CD4-positive, CD25-positive, alpha-beta regulatory T cell (primary cell): Measurements from ENCODE around the gene FOXL2NB. TPM values are rescaled to one million over a fixed set of nuclear protein-coding genes. Genes with fewer than 3 reads are reported as not detected.
A peak's percentile ranks its signal among the peaks of the same experiment; 100 is the strongest.

Experiments
- ATAC-seq, 2 donors: fragments of 150-1000 bp; cut with Tn5 transposase; one replicate each; pipeline ENCODE4 v1.10.0; 2021; ENCODE audit warnings: low read depth in 2 of 2, moderate number of reproducible peaks in 2 of 2, moderate library complexity in 1 of 2
- DNase-seq, 3 donors: peaks; one replicate each; pipeline versions ENCODE4 v3.0.0 to v3.0.0-alpha.2; 2012 to 2022; ENCODE audit warnings: mixed read lengths in 1 of 3
- H3K27ac ChIP-seq: one replicate; pipeline ENCODE4 v1.7.0; 2013; ENCODE audit warnings: mild to moderate bottlenecking, low read length; ENCODE audit not compliant: insufficient read depth, poor library complexity, severe bottlenecking
- H3K27me3 ChIP-seq: one replicate; pipeline ENCODE4 v1.7.0; 2013; ENCODE audit warnings: low read length; ENCODE audit not compliant: control insufficient read depth, insufficient read depth
- H3K36me3 ChIP-seq: one replicate; pipeline ENCODE4 v1.7.0; 2013; ENCODE audit warnings: mild to moderate bottlenecking, low read length, moderate library complexity; ENCODE audit not compliant: control insufficient read depth, insufficient read depth
- H3K4me1 ChIP-seq: 2 replicates; pipeline ENCODE4 v1.7.0; 2013; ENCODE audit warnings: mild to moderate bottlenecking, low read length; ENCODE audit not compliant: insufficient read depth, control insufficient read depth, poor library complexity, severe bottlenecking
- H3K4me3 ChIP-seq: one replicate; pipeline ENCODE4 v1.7.0; 2013; ENCODE audit warnings: low read depth, mild to moderate bottlenecking, low read length, moderate library complexity
- H3K9me3 ChIP-seq, 2 experiments: 1 replicate in 1 of 2; 2 replicates in 1 of 2; pipeline ENCODE4 v1.7.0; 2013; ENCODE audit warnings: low read length in 2 of 2, mild to moderate bottlenecking in 1 of 2, moderate library complexity in 1 of 2; ENCODE audit not compliant: control insufficient read depth in 2 of 2
- H3K27ac Mint-ChIP-seq, 3 donors: one replicate each; pipeline ENCODE4 v1.8.0; 2020 to 2022; ENCODE audit warnings: mild to moderate bottlenecking in 3 of 3, mixed read lengths in 3 of 3, moderate library complexity in 2 of 3
- H3K27me3 Mint-ChIP-seq: one replicate; pipeline ENCODE4 v1.8.0; 2022; ENCODE audit warnings: mild to moderate bottlenecking, mixed read lengths
- H3K36me3 Mint-ChIP-seq: one replicate; pipeline ENCODE4 v1.8.0; 2020; ENCODE audit warnings: mixed read lengths
- H3K4me1 Mint-ChIP-seq, 4 donors: one replicate each; pipeline ENCODE4 v1.8.0; 2020 to 2022; ENCODE audit warnings: mixed read lengths in 4 of 4, mild to moderate bottlenecking in 1 of 4
- H3K4me3 Mint-ChIP-seq, 4 donors: one replicate each; pipeline ENCODE4 v1.8.0; 2020 to 2022; ENCODE audit warnings: mild to moderate bottlenecking in 4 of 4, mixed read lengths in 4 of 4, moderate library complexity in 3 of 4
- H3K9me3 Mint-ChIP-seq, 7 donors: one replicate each; pipeline ENCODE4 v1.8.0; 2020 to 2022; ENCODE audit warnings: mixed read lengths in 7 of 7, mild to moderate bottlenecking in 3 of 7, moderate library complexity in 2 of 7
- polyA plus RNA-seq, 4 donors: library from polyadenylated mRNA; unstranded; fragments of 300-500 nt; fragmentation: Illumina TruSeq; gene quantifications; one replicate each; pipeline ENCODE4 v1.2.3, GENCODE V29; 2021
- total RNA-seq: library from RNA; stranded (reverse); gene quantifications from one replicate; pipeline ENCODE4 v1.2.3, GENCODE V29; 2022

Gene FOXL2NB
- total and polyA plus RNA-seq, 5 donors from 2014 or later: not detected

DNA sequence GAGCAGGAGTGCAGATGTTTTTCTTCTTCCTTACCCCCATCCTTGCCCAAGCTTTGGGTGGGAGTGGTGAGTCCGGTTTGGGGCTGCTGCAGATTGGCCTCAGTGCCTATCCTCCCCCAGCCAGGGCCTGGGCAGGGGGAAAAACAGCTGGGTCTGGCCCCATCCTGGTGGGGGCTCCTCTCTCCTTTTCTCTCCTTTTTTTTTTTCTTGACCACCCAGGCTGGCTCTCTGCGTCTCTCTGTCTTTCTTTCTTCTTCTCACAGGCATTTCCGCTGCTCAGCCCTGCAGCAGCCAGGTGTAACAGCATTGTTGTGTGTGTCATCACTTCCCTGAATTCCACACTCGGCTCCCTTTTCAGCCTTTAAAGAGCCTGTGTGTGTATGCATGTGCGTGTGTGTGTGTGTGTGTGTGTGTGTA lies 2.0 kb downstream of the FOXL2NB start:
- Histone ChIP-seq H3K27me3 (peaks cover 29% of the 10 kb centered on the region), H3K27ac (no peak overlapping the region), H3K9me3 (no peaks in the 10 kb centered on the region), H3K4me1 (peaks cover 46% of the 10 kb centered on the region), H3K36me3 (no peaks in the 10 kb centered on the region), H3K4me3 (no peak overlapping the region)
- Mint-ChIP-seq H3K9me3 (peaks cover 0 to 3% (median 0%) of the 10 kb centered on the region in 7 donors), H3K4me3 (peak overlapping the region in 2 of 4 donors; percentile 37 to 72), H3K27me3 (peaks cover 71% of the 10 kb centered on the region), H3K4me1 (peaks cover 4 to 47% (median 12%) of the 10 kb centered on the region in 4 donors), H3K36me3 (no peaks in the 10 kb centered on the region), H3K27ac (no peak overlapping the region)
- no peak for DNase-seq
- ATAC-seq: no peak

DNA sequence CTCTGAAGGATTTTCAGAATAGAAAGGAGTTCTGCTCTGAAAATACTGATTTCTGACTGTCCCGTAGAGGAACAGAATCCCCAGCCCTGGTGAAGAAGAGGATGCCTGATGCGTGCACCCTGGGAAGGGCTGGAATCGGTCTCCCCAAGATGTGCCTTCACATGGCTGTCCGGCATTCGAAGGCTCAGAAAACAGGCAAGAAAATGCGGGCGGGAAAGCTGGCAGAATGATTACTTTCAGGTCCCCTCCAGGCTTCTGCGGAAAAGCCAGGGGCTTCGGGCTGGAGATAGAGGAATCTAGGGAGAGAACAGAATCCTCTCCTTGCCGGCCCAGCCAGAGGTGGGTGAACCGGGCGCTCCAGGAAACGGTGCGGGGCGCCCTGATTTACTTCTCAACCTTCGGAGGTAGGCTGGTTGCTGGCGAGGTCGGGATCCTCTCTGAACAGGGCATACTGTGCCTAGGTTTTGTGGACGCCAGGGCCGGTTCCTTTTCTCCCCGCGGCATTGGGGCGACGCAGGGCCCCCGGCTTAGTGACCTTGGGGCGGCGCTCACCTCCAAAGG lies 2.5 kb downstream of the FOXL2NB start:
- Histone ChIP-seq H3K27me3 (peaks cover 26% of the 10 kb centered on the region), H3K4me3 (no peak overlapping the region), H3K4me1 (peaks cover 42% of the 10 kb centered on the region), H3K36me3 (no peaks in the 10 kb centered on the region), H3K9me3 (no peaks in the 10 kb centered on the region), H3K27ac (no peak overlapping the region)
- no peak overlapping the region for H3K27ac Mint-ChIP-seq
- H3K36me3 Mint-ChIP-seq: no peaks in the 10 kb centered on the region
- peak overlapping the region in 3 of 4 donors; percentile 31 to 72 (median 52) for H3K4me3 Mint-ChIP-seq
- ATAC-seq (no peak), DNase-seq (no peak)
- H3K4me1 Mint-ChIP-seq: peaks cover 0 to 42% (median 9%) of the 10 kb centered on the region in 4 donors
- H3K27me3 Mint-ChIP-seq: peaks cover 71% of the 10 kb centered on the region
- H3K9me3 Mint-ChIP-seq: peaks cover 0 to 3% (median 0%) of the 10 kb centered on the region in 7 donors

DNA sequence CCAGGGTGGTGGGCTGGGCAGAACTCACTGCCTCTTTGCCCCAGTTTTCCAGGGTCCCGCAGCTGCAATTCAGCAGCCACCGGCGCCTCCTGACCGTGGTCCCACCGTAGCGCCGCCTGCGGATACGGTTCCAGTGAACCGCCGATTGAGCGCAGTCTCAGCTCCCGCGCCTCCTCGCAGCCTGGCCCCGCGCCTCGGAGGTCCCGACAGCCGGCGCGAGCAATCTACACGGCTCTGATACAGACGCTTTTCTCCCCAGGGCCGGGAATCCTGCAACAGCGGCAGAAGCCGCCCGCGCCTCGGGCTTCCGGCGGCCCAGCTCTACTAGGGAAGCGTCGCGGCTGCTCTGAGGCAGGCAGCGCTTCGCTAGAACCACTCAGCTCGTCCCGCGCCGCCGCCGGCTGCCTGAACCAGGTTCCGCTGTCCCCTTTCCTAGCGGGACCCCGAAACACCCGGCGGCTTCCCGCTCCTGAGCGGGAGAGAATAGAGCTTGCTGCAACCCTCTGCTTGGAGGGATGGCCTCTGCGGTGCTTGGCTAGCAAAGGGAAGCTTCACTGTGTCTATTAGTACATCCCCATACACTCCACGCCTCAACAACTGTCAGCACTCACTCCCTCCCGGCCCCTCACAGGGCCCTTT lies 3.1 kb downstream of the FOXL2NB start:
- Mint-ChIP-seq H3K27ac (no peak overlapping the region), H3K4me1 (peaks cover 0 to 37% (median 7%) of the 10 kb centered on the region in 4 donors), H3K36me3 (no peaks in the 10 kb centered on the region), H3K4me3 (peak overlapping the region in 2 of 4 donors; percentile 59 to 76), H3K27me3 (peaks cover 70% of the 10 kb centered on the region), H3K9me3 (peaks cover 0 to 3% (median 0%) of the 10 kb centered on the region in 7 donors)
- no peak overlapping the region for H3K27ac ChIP-seq
- no peaks in the 10 kb centered on the region for H3K36me3 ChIP-seq
- no peak overlapping the region for H3K4me3 ChIP-seq
- peak; percentile 38 to 41 for ATAC-seq
- no peaks in the 10 kb centered on the region for H3K9me3 ChIP-seq
- peak in 1 of 3 donors; percentile 11 for DNase-seq
- peaks cover 25% of the 10 kb centered on the region for H3K27me3 ChIP-seq
- H3K4me1 ChIP-seq: peaks cover 36% of the 10 kb centered on the region

DNA sequence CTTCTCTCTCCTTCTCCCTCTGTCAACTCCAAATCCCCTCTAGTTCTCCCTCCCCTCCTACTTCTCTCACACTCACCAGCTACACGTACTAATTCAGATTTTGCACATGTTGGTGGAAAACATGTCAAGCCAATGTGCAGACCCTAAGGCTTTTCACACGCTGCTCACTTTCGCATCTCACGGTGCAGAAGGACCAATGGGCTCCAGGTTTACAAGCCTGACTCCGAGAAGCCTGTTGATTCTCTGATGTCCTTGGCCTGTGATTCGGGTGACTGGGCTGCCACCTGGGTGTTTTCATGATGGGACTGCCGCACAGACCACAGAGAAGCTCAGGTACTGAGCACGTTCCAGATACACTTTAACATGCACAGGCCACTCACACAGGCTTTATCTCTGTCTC lies 3.7 kb downstream of the FOXL2NB start:
- Histone ChIP-seq H3K4me1 (peaks cover 32% of the 10 kb centered on the region), H3K4me3 (no peak overlapping the region), H3K36me3 (no peaks in the 10 kb centered on the region), H3K9me3 (no peaks in the 10 kb centered on the region), H3K27ac (no peak overlapping the region), H3K27me3 (peaks cover 28% of the 10 kb centered on the region)
- no peak for ATAC-seq
- Mint-ChIP-seq H3K36me3 (no peaks in the 10 kb centered on the region), H3K4me1 (peaks cover 0 to 34% (median 6%) of the 10 kb centered on the region in 4 donors), H3K27ac (no peak overlapping the region), H3K4me3 (peak overlapping the region in 2 of 4 donors; percentile 4 to 76), H3K9me3 (peaks cover 0 to 5% (median 0%) of the 10 kb centered on the region in 7 donors), H3K27me3 (peaks cover 67% of the 10 kb centered on the region)
- DNase-seq: no peak

DNA sequence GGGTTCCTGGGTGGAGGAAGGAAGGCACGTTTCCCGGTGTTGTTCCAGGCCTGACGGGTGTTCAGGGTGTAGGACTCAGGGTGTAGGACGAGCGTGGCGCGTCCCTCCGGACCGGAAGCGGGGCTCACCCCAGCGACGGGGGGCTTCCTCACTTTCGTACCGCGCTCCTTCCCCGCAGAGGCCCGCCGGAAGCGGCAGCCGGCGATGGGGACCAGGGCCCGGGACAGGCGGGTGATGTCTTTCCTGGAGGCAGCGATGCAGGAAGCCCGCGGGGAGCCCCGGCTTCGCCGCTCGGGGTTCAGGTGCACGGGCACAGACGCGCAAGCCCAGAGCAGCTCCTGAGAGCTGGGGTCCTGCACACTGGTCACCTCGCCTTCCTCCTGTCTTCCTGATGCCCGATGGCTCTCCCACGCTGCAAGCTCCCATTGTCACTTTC lies 13.4 kb downstream of the FOXL2NB start:
- H3K4me3 Mint-ChIP-seq: no peak overlapping the region
- H3K27me3 Mint-ChIP-seq: peaks cover 44% of the 10 kb centered on the region
- Histone ChIP-seq H3K27ac (no peak overlapping the region), H3K27me3 (peaks cover 20% of the 10 kb centered on the region), H3K4me1 (no peaks in the 10 kb centered on the region), H3K9me3 (peaks cover 4 to 12% of the 10 kb centered on the region in 2 experiments), H3K4me3 (no peak overlapping the region), H3K36me3 (no peaks in the 10 kb centered on the region)
- H3K36me3 Mint-ChIP-seq: peaks cover 8% of the 10 kb centered on the region
- no peak for ATAC-seq
- H3K4me1 Mint-ChIP-seq: peaks cover 0 to 15% (median 5%) of the 10 kb centered on the region in 4 donors
- DNase-seq: no peak
- peaks cover 0 to 16% (median 3%) of the 10 kb centered on the region in 7 donors for H3K9me3 Mint-ChIP-seq
- H3K27ac Mint-ChIP-seq: no peak overlapping the region

DNA sequence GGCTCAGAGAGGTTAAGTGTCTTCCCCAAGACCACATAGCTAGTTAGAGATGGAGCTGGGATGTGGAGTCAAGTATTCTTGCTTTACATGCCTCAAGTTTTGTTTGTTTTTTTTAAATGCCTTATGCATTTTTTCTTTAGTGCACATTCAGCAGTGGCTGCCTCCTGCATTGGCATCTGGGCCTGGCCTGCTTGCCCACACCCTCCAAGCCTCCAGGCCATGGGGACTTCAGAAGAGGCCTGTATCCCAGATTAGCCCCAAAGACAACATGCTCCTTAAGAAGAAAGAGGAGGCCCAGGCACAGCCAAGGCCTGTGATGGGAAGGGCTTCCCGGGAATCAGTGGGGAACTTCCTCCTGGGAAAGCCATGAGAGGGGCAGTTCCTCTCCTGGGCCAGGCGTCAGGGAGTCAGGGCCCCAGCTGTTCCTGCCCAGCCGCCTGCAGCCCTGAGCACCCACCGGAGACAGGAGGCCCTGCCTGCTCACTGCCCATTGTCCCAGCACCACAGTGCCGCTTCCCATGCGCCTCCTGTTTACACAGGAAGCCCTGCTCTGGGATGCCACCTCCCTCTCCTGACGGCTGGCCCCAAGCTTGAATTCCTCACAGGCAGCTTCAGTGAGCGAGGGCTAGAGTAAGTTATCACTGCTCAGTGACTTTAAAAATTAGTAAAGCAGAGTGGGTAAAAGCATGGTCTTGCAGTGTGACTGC lies 16.0 kb downstream of the FOXL2NB start:
- Histone ChIP-seq H3K4me1 (no peaks in the 10 kb centered on the region), H3K36me3 (no peaks in the 10 kb centered on the region), H3K27ac (no peak overlapping the region), H3K4me3 (no peak overlapping the region), H3K9me3 (peaks cover 4 to 18% of the 10 kb centered on the region in 2 experiments), H3K27me3 (peaks cover 17% of the 10 kb centered on the region)
- DNase-seq (no peak), ATAC-seq (no peak)
- peaks cover 32% of the 10 kb centered on the region for H3K27me3 Mint-ChIP-seq
- peaks cover 0 to 23% (median 3%) of the 10 kb centered on the region in 7 donors for H3K9me3 Mint-ChIP-seq
- peaks cover 0 to 15% (median 5%) of the 10 kb centered on the region in 4 donors for H3K4me1 Mint-ChIP-seq
- peaks cover 8% of the 10 kb centered on the region for H3K36me3 Mint-ChIP-seq
- no peak overlapping the region for H3K27ac Mint-ChIP-seq
- H3K4me3 Mint-ChIP-seq: no peak overlapping the region

DNA sequence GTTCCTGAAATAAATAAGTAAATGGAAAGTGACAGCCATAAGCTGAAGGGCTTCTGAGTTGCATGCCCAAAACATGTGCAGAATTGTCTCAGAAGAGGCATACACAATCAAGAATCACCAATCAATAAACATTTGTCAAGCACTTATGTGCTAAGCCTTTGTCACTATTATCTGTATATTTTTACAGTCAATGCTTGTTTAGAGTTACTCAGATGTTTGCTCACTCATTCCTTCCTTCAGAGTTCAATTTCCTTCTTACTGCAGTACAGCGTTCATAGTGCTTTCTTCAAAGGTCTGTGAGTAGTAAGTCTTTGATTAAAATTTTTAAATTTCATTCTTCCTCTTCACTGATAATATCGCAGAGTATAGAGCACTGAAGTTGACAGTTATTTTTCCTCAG lies 17.2 kb downstream of the FOXL2NB start:
- H3K27ac ChIP-seq: no peak overlapping the region
- DNase-seq (no peak), ATAC-seq (no peak)
- no peak overlapping the region for H3K4me3 Mint-ChIP-seq
- no peak overlapping the region for H3K4me3 ChIP-seq
- no peak overlapping the region for H3K27ac Mint-ChIP-seq
- peaks cover 0 to 23% (median 3%) of the 10 kb centered on the region in 7 donors for H3K9me3 Mint-ChIP-seq
- H3K27me3 Mint-ChIP-seq: peaks cover 19% of the 10 kb centered on the region
- H3K27me3 ChIP-seq: peaks cover 13% of the 10 kb centered on the region
- no peaks in the 10 kb centered on the region for H3K4me1 ChIP-seq
- H3K36me3 Mint-ChIP-seq: peaks cover 8% of the 10 kb centered on the region
- peaks cover 4 to 18% of the 10 kb centered on the region in 2 experiments for H3K9me3 ChIP-seq
- H3K4me1 Mint-ChIP-seq: peaks cover 0 to 15% (median 5%) of the 10 kb centered on the region in 4 donors
- no peaks in the 10 kb centered on the region for H3K36me3 ChIP-seq
